ENCODE measurements around the gene ABCA3.

DNA sequence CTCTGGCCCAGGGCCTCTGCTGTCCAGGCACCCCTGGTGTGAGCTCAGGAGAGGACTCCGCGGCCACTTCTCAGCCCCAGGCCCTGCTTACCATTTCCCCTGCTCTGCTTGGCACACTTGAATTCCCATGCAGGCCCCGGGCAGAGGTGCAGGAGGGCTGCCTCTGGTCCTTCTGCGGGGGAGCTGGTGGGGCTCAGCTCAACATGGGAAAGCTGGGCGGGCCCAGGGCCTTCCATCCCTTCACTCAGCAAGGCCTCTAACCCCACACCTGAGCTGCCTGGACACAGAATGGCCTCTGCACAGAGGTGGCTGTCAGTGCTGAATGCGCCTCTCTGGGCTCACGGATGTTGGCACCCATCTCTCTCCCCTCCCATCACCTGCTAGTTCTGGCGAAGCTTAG lies 60.1 kb downstream of the ABCA3 start:
- TF ChIP-seq, protein P1, sequence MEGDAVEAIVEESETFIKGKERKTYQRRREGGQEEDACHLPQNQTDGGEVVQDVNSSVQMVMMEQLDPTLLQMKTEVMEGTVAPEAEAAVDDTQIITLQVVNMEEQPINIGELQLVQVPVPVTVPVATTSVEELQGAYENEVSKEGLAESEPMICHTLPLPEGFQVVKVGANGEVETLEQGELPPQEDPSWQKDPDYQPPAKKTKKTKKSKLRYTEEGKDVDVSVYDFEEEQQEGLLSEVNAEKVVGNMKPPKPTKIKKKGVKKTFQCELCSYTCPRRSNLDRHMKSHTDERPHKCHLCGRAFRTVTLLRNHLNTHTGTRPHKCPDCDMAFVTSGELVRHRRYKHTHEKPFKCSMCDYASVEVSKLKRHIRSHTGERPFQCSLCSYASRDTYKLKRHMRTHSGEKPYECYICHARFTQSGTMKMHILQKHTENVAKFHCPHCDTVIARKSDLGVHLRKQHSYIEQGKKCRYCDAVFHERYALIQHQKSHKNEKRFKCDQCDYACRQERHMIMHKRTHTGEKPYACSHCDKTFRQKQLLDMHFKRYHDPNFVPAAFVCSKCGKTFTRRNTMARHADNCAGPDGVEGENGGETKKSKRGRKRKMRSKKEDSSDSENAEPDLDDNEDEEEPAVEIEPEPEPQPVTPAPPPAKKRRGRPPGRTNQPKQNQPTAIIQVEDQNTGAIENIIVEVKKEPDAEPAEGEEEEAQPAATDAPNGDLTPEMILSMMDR (IDR thresholded peaks at IDR 0.05) = no peak
- no peak for TF ChIP-seq POLR2AphosphoS5 (IDR thresholded peaks at IDR 0.05)
- no peak for TF ChIP-seq EP300 (IDR thresholded peaks at IDR 0.05)

Data from suprapubic skin (tissue), 4 donors.